Lung (tissue), 12 donors: ENCODE data around the gene KRTAP4-1. TPM values are rescaled to one million over a fixed set of nuclear protein-coding genes. Genes with fewer than 3 reads are reported as not detected.
"Not testable (repeated sequence)": the region's sequence is repeated elsewhere in the genome, so short reads cannot be mapped to it uniquely, and the experiment has no call there.

Experiments
- ATAC-seq: fragments of 200-7000 bp; cut with Tn5 transposase; one replicate; pipeline ENCODE4 v1.9.1; 2020; ENCODE audit warnings: moderate number of reproducible peaks; ENCODE audit not compliant: insufficient read depth, low FRiP score
- DNase-seq, 3 donors: peaks; one replicate each; pipeline ENCODE4 v3.0.0-alpha.2; 2013 to 2017
- H3K27ac ChIP-seq, 2 donors: one replicate each; pipeline ENCODE4 v1.5.1; 2013; ENCODE audit warnings: mild to moderate bottlenecking in 2 of 2, moderate library complexity in 2 of 2, control low read depth in 1 of 2, inconsistent platforms in 1 of 2, low read depth in 1 of 2, low read length in 1 of 2
- H3K27me3 ChIP-seq, 3 donors: one replicate each; pipeline ENCODE4 v1.5.1; 2013; ENCODE audit warnings: low read length in 2 of 3; ENCODE audit not compliant: control insufficient read depth in 3 of 3, insufficient read depth in 3 of 3
- H3K36me3 ChIP-seq, 4 donors: one replicate each; pipeline ENCODE4 v1.5.1; 2013; ENCODE audit warnings: low read length in 4 of 4, mild to moderate bottlenecking in 1 of 4, moderate library complexity in 1 of 4; ENCODE audit not compliant: control insufficient read depth in 4 of 4, insufficient read depth in 4 of 4
- H3K4me1 ChIP-seq, 5 donors: one replicate each; pipeline ENCODE4 v1.5.1; 2013; ENCODE audit warnings: low read length in 5 of 5, mild to moderate bottlenecking in 2 of 5, moderate library complexity in 1 of 5; ENCODE audit not compliant: control insufficient read depth in 5 of 5, insufficient read depth in 5 of 5
- H3K4me3 ChIP-seq: one replicate; pipeline ENCODE4 v1.5.1; 2013; ENCODE audit warnings: mild to moderate bottlenecking, control low read depth, moderate library complexity
- H3K9ac ChIP-seq, 2 donors: one replicate each; pipeline ENCODE4 v1.5.1; 2013; ENCODE audit warnings: low read length in 2 of 2, control low read depth in 1 of 2; ENCODE audit not compliant: insufficient read depth in 1 of 2
- H3K9me3 ChIP-seq, 4 donors: one replicate each; pipeline ENCODE4 v1.5.1; 2013; ENCODE audit warnings: low read length in 3 of 4, mild to moderate bottlenecking in 1 of 4, moderate library complexity in 1 of 4; ENCODE audit not compliant: control insufficient read depth in 4 of 4, insufficient read depth in 3 of 4
- CTCF ChIP-seq: IDR thresholded peaks from 2 replicates; pipeline ENCODE4 v1.5.1; 2012; ENCODE audit warnings: mild to moderate bottlenecking; ENCODE audit errors: control extremely low read depth, extremely low read depth
- WGBS, 2 donors: extraction: QIAGEN DNeasy Blood & Tissue Kit; methylation state at CpG; one replicate each; pipeline ENCODE4 v1.1.7; 2013; 5-methylcytosine and 5-hydroxymethylcytosine counted together
- polyA plus RNA-seq, 2 donors: library from polyadenylated mRNA; stranded (reverse); fragments of 200-250 nt; gene quantifications; one replicate each; pipeline ENCODE4 v1.2.1, GENCODE V29; 2013
- total RNA-seq, 2 donors: library from RNA; depleted of rRNA in 1 of 2; stranded (reverse); fragments of >200 nt in 1 of 2; gene quantifications; one replicate each; pipeline ENCODE4 v1.2.1, GENCODE V29; 2014 to 2021
- donor health status: control.
- donor health status: control.
- donor health status: Bipolar disorder and iron deficiency.
- donor health status: healthy.
- donor health status: DM: yes; HTN: yes; CAD: no.

The KRTAP4-1 gene
- total and polyA plus RNA-seq, 4 donors, result not detected

DNA sequence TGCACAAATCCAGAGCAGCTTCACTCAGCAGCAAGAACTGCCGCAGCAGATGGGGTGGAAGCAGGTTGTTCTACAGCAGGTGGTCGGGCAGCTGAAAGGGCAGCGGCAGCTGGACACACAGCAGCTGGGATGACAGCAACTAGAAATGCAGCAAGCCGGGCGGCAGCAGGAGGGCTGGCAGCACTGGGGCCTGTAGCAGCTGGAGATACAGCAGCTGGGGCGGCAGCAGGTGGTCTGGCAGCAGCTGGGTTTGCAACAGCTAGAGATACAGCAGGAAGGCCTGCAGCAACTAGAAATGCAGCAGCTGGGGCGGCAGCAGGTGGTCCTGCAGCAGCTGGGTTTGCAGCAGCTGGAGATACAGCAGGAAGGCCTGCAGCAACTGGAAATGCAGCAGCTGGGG, 17.1 kb downstream of the KRTAP4-1 start:
- Histone ChIP-seq H3K27ac (no peak overlapping the region), H3K36me3 (no peaks in the 10 kb centered on the region), H3K9me3 (peaks cover 0 to 4% (median 0%) of the 10 kb centered on the region in 4 donors), H3K4me1 (no peaks in the 10 kb centered on the region), H3K9ac (no peak overlapping the region), H3K27me3 (no peaks in the 10 kb centered on the region), H3K4me3 (no peak overlapping the region)
- no peak for DNase-seq
- WGBS, 2 donors, result 87 to 90% methylated on average over 7 of the region's 7 CpGs
- no peak for ATAC-seq
- TF ChIP-seq CTCF, result no peak

DNA sequence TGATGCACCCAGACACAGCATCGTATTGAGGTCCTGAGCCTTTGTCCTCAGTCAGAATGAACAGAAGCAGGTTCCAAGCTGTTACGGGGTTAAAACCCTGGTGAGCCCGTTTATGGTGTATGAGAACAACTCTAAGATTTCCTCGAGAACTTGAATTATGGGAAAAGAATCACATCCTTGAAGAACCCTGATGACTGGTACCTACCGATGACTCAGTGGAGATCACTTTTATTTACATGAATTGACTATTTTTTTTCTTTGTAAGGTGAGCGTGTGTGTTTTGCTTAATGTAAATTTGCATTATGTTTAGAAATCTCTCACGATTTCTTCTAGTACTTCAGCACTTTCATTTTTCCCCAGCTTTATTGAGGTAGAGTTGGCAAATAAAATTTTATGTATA, 20.9 kb downstream of the KRTAP4-1 start:
- DNase-seq (no peak), ATAC-seq (no peak)
- no peaks in the 10 kb centered on the region for H3K27me3 ChIP-seq
- peaks cover 0 to 2% (median 0%) of the 10 kb centered on the region in 4 donors for H3K9me3 ChIP-seq
- H3K9ac ChIP-seq, result no peak overlapping the region
- H3K4me3 ChIP-seq, result no peak overlapping the region
- no peak overlapping the region for H3K27ac ChIP-seq
- no peaks in the 10 kb centered on the region for H3K4me1 ChIP-seq
- no peak for TF ChIP-seq CTCF
- 75 to 84% methylated on average over 7 of the region's 7 CpGs for WGBS, 2 donors
- H3K36me3 ChIP-seq, result no peaks in the 10 kb centered on the region

DNA sequence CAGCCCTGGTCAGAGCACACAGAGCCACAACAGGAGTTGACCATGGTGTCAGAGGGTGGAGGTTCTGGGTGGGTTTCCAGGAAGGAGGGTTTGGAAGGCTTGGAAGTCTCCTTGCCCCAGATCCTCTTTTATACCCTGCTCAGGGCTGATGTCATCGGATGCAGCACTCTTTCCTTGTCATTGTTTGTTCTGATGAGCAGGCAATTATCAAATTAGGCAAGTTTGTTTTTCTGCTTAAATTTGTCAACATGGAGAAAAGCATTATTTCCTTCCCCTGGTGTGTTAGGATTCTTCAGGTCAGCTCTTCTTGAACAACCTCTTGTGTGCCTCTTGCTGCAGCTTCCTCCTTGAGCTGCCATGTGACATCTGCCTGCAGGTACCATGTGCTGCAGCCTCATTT, 24.1 kb downstream of the KRTAP4-1 start, which contains the start of gene KRTAP4-4:
Gene KRTAP4-4 (minus strand): TSS at position 101 of the 400 bp plus-strand sequence. CDS start 57 bp downstream, at position 44.
- no peaks in the 10 kb centered on the region for H3K36me3 ChIP-seq
- 88 to 91% methylated on average over 1 of the region's 1 CpG for WGBS, 2 donors
- no peak for ATAC-seq

GRCh38 chr17:41160190-41160589, 24.5 kb downstream of the KRTAP4-1 start:
- not testable (repeated sequence) for H3K27me3 ChIP-seq, H3K4me3 ChIP-seq, H3K9ac ChIP-seq, H3K9me3 ChIP-seq, H3K4me1 ChIP-seq, H3K36me3 ChIP-seq, H3K27ac ChIP-seq, ATAC-seq, DNase-seq
- 98 to 100% methylated on average over 3 of the region's 3 CpGs for WGBS, 2 donors

More for the DNA sequence above, 24.1 kb downstream of the KRTAP4-1 start, which contains the start of gene KRTAP4-4:
- Histone ChIP-seq H3K4me3 (no peak within 1 kb of the TSS), H3K27me3 (no peaks in the 10 kb centered on the region), H3K9ac (no peak within 1 kb of the TSS), H3K4me1 (no peaks in the 10 kb centered on the region), H3K27ac (no peak within 1 kb of the TSS), H3K9me3 (peaks cover 0 to 2% (median 0%) of the 10 kb centered on the region in 4 donors)
- no peak for DNase-seq
- no peak for TF ChIP-seq CTCF
